Endothelial cell of umbilical vein (primary cell): ENCODE measurements around the gene SCYGR7. TPM values are rescaled to one million over a fixed set of nuclear protein-coding genes. Genes with fewer than 3 reads are reported as not detected.
"Not testable (repeated sequence)": the region's sequence is repeated elsewhere in the genome, so short reads cannot be mapped to it uniquely, and the experiment has no call there.

Source experiments
- BruUV-seq: library from RNA; stranded (reverse); fragments of 400-500 nt; replicated peaks from 2 replicates; lab custom pipeline; 2021; lab: Mats Ljungman, UMichigan
- CTCF ChIA-PET: fragments of 300-600, 350-600 bp; sonication (Branson Sonifier 250); formaldehyde crosslinking; loops from one replicate; lab custom pipeline; 2021; ENCODE audit warnings: antibody characterized with exemption, inconsistent platforms; lab: Charles Lee
- POLR2A ChIA-PET: fragments of 300-600, 350-600 bp; sonication (Branson Sonifier 250); formaldehyde crosslinking; loops from one replicate; lab custom pipeline; 2021; ENCODE audit warnings: antibody characterized with exemption, inconsistent platforms; lab: Charles Lee
- DNase-seq: peaks from one replicate; pipeline ENCODE4 v3.0.0-alpha.2; 2011; ENCODE audit warnings: low read depth, low spot score
- FAIRE-seq: peaks from 2 replicates; lab custom pipeline; 2011; peaks lifted over from hg19 to GRCh38; lab: Jason Lieb, UNC
- H2AFZ ChIP-seq: 2 replicates; pipeline ENCODE4 v1.6.0; 2012; ENCODE audit warnings: low read depth, low read length, control low read depth, inconsistent platforms
- H3K27ac ChIP-seq: 2 replicates; pipeline ENCODE4 v1.5.1; 2011; ENCODE audit warnings: low read depth, mild to moderate bottlenecking, control low read depth, low read length, moderate library complexity; ENCODE audit not compliant: insufficient read depth
- H3K27me3 ChIP-seq, 2 experiments: 2 replicates each; pipeline versions ENCODE4 v1.6.0 to v1.6.1; 2011; ENCODE audit warnings: low read length in 2 of 2, mixed read lengths in 1 of 2; ENCODE audit not compliant: control insufficient read depth in 2 of 2, insufficient read depth in 2 of 2
- H3K36me3 ChIP-seq, 2 experiments: 2 replicates in 1 of 2; 3 replicates in 1 of 2; pipeline ENCODE4 v1.5.1; 2011; ENCODE audit warnings: low read length in 2 of 2, mild to moderate bottlenecking in 1 of 2, moderate library complexity in 1 of 2; ENCODE audit not compliant: control insufficient read depth in 2 of 2, insufficient read depth in 2 of 2; ENCODE audit errors: extremely low read depth in 1 of 2
- H3K4me1 ChIP-seq: 3 replicates; pipeline ENCODE4 v1.5.1; 2011; ENCODE audit warnings: mild to moderate bottlenecking, low read length; ENCODE audit not compliant: control insufficient read depth, insufficient read depth; ENCODE audit errors: extremely low read depth
- H3K4me2 ChIP-seq: 2 replicates; pipeline ENCODE4 v1.6.1; 2011; ENCODE audit warnings: low read length, control low read depth, mixed read lengths; ENCODE audit not compliant: insufficient read depth
- H3K4me3 ChIP-seq, 3 experiments: fragments of 200-600 bp in 1 of 3; sonication (generic), shearing (Covaris generic) in 1 of 3; replicated peaks in 1 of 3; 2 replicates each; pipeline ENCODE4 v1.5.1; 2011 to 2016; ENCODE audit warnings: control low read depth in 3 of 3, low read length in 3 of 3, mild to moderate bottlenecking in 2 of 3, inconsistent platforms in 1 of 3, low read depth in 1 of 3, moderate library complexity in 1 of 3; ENCODE audit not compliant: insufficient read depth in 1 of 3
- H3K79me2 ChIP-seq: 2 replicates; pipeline ENCODE4 v1.6.0; 2012; ENCODE audit warnings: low read length, inconsistent platforms; ENCODE audit not compliant: control insufficient read depth, insufficient read depth
- H3K9ac ChIP-seq: replicated peaks from 2 replicates; pipeline ENCODE3; 2011; ENCODE audit warnings: low read length, control low read depth; ENCODE audit not compliant: insufficient read depth; ENCODE audit errors: extremely low read depth
- H3K9me1 ChIP-seq: replicated peaks from 3 replicates; pipeline ENCODE4 v1.6.0; 2011; ENCODE audit warnings: mild to moderate bottlenecking, low read length; ENCODE audit not compliant: control insufficient read depth, insufficient read depth; ENCODE audit errors: extremely low read depth
- H3K9me3 ChIP-seq: replicated peaks from 2 replicates; pipeline ENCODE4 v1.5.1; 2012; ENCODE audit warnings: low read length, inconsistent platforms; ENCODE audit not compliant: control insufficient read depth, insufficient read depth
- H4K20me1 ChIP-seq: replicated peaks from 2 replicates; pipeline ENCODE3; 2011; ENCODE audit warnings: mild to moderate bottlenecking, low read length; ENCODE audit not compliant: control insufficient read depth, insufficient read depth; ENCODE audit errors: extremely low read depth
- JUN ChIP-seq: IDR thresholded peaks from 2 replicates; pipeline ENCODE4 v1.6.1; 2011; ENCODE audit warnings: borderline replicate concordance, low read depth; ENCODE audit not compliant: insufficient read length, insufficient read depth
- dilution Hi-C: fragments of 300-500 bp; cut with MboI; formaldehyde crosslinking; loops from one replicate; pipeline ENCODE4 v1.15.0; 2019; ENCODE audit warnings: low sequenced_read_pairs; ENCODE audit not compliant: extremely low pct_ligation_motif_present
- intact Hi-C: fragments of 100-400 bp; cut with micrococcal nuclease; formaldehyde crosslinking; loops from one replicate; pipeline ENCODE4 v1.10.0; 2022
- polyA plus RNA-seq, 4 experiments: library from polyadenylated mRNA; depleted of rRNA in 3 of 4; stranded (reverse) in 3 of 4; unstranded in 1 of 4; fragments of >200 nt; gene quantifications; 2 replicates each; pipeline versions ENCODE4 v1.2.1 to v1.2.3, GENCODE V29; 2011 to 2012; ENCODE audit warnings: missing spikeins in 1 of 4
- total RNA-seq: library from RNA; stranded (reverse); gene quantifications from 2 replicates; pipeline ENCODE4 v1.2.3, GENCODE V29; 2021
- TF ChIP-seq, protein P1 (sequence below): IDR thresholded peaks from 2 replicates; pipeline ENCODE4 v1.6.1; 2011; ENCODE audit not compliant: insufficient read depth, insufficient read length
- TF ChIP-seq, protein P2 (sequence below), 2 donors: IDR thresholded peaks; 1 replicate in 1 of 2; 2 replicates in 1 of 2; pipeline ENCODE4 v1.5.1; 2011; ENCODE audit warnings: low read length in 2 of 2, mild to moderate bottlenecking in 2 of 2, moderate library complexity in 2 of 2, control low read depth in 1 of 2, inconsistent platforms in 1 of 2, low read depth in 1 of 2; ENCODE audit not compliant: insufficient read depth in 1 of 2; ENCODE audit errors: extremely low read depth in 1 of 2

Gene SCYGR7
- total and polyA plus RNA-seq, 2 donors (not counting 3 experiments of a cell fraction or from before 2014, with no cell fraction given): not detected

DNA sequence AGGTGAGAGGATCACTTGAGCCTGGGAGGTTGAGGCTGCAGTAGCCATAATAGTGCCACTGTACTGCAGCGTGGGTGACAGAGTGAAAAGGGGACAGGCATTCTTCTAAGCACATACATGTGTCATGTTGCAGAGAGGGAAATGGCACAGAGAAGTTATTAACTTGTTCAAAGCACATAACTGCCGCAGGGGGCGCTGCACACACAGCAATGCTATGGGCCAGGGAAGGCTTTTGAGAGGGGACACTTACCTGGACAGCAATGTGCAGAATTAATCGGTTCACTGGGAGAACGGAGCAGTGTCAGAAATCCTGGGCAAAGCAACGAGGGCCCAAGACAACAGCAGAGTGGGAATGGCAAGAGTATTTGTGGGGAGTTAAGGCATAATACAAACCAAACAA, 19.9 kb downstream of the SCYGR7 start:
- ChIA-PET POLR2A (no interaction called here), CTCF (no interaction called here)
- Histone ChIP-seq H3K4me3 (no peak overlapping the region), H3K9me3 (no peaks in the 10 kb centered on the region), H3K36me3 (no peaks in the 10 kb centered on the region), H4K20me1 (no peaks in the 10 kb centered on the region), H3K27ac (no peak overlapping the region), H3K79me2 (no peaks in the 10 kb centered on the region), H3K9ac (no peak overlapping the region), H3K9me1 (no peaks in the 10 kb centered on the region), H3K4me2 (no peak overlapping the region), H2AFZ (no peak overlapping the region), H3K27me3 (no peaks in the 10 kb centered on the region), H3K4me1 (no peaks in the 10 kb centered on the region)
- TF ChIP-seq JUN: no peak
- TF ChIP-seq, protein P1, sequence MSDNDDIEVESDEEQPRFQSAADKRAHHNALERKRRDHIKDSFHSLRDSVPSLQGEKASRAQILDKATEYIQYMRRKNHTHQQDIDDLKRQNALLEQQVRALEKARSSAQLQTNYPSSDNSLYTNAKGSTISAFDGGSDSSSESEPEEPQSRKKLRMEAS: no peak
- TF ChIP-seq, protein P2, sequence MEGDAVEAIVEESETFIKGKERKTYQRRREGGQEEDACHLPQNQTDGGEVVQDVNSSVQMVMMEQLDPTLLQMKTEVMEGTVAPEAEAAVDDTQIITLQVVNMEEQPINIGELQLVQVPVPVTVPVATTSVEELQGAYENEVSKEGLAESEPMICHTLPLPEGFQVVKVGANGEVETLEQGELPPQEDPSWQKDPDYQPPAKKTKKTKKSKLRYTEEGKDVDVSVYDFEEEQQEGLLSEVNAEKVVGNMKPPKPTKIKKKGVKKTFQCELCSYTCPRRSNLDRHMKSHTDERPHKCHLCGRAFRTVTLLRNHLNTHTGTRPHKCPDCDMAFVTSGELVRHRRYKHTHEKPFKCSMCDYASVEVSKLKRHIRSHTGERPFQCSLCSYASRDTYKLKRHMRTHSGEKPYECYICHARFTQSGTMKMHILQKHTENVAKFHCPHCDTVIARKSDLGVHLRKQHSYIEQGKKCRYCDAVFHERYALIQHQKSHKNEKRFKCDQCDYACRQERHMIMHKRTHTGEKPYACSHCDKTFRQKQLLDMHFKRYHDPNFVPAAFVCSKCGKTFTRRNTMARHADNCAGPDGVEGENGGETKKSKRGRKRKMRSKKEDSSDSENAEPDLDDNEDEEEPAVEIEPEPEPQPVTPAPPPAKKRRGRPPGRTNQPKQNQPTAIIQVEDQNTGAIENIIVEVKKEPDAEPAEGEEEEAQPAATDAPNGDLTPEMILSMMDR (IDR thresholded peaks at IDR 0.05; ENCODE audit: extremely low read depth in 1 of 2, insufficient read depth in 1 of 2, low read depth in 1 of 2, low read length in 2 of 2): peak; percentile 39 to 43
- DNase-seq (peak; percentile 9), FAIRE-seq (no peak)
- BruUV-seq: no TSS peak
- intact Hi-C loops (no loop called here), dilution Hi-C loops (no loop called here)

DNA sequence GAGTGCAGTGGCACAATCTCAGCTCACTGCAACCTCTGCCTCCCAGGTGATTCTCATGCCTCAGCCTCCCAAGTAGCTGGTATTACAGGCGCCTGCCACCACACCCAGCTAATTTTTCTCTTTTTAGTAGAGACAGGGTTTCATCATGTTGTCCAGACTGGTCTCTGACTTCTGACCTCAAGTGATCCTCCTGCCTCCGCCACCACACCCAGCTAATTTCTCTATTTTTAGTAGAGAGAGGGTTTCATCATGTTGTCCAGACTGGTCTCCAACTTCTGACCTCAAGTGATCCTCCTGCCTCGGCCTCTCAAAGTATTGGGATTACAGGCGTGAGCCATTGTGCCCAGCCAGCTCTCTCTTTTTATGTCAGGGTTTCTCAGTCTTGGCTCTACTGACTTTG, 28.1 kb downstream of the SCYGR7 start:
- FAIRE-seq, H3K9ac ChIP-seq, H3K79me2 ChIP-seq, H3K4me1 ChIP-seq, DNase-seq, H3K4me3 ChIP-seq, H3K9me1 ChIP-seq, H3K4me2 ChIP-seq, intact Hi-C loops, POLR2A ChIA-PET, H3K36me3 ChIP-seq, dilution Hi-C loops, H4K20me1 ChIP-seq, H3K9me3 ChIP-seq, H3K27ac ChIP-seq, H3K27me3 ChIP-seq, BruUV-seq, H2AFZ ChIP-seq: not testable (repeated sequence)
- CTCF ChIA-PET: interaction anchor here (0.8 to 1.3 kb wide), 6 partner anchors 10 to 387 kb away, joined by 3 to 7 read pairs (median 4); no protein-coding TSS in a partner anchor
